D341Med (cell line): ENCODE results near the gene ALDOA.

ENCODE experiments used
- DNase-seq: peaks from one replicate; pipeline ENCODE4 v3.0.0; 2012; ENCODE audit warnings: low spot score

Gene ALDOA

GRCh38 chr16:30116291-30117207 lies 51.0 kb downstream of the ALDOA start:
- no peak for DNase-seq

GRCh38 chr16:30117768-30118167 lies 52.2 kb downstream of the ALDOA start:
- DNase-seq = no peak

- DNase-seq = no peak
Observed at GRCh38 chr16:30119428-30119827, 53.9 kb downstream of the ALDOA start.
